HPDE6-E6E7 (cell line): ENCODE results near the gene MCTP2.
"Not testable (repeated sequence)": the region's sequence is repeated elsewhere in the genome, so short reads cannot be mapped to it uniquely, and the experiment has no call there.

Experiments used
- DNase-seq: peaks from one replicate; pipeline ENCODE4 v3.0.0; 2011; ENCODE audit warnings: missing footprints; ENCODE audit errors: extremely low spot score

The MCTP2 gene

DNA sequence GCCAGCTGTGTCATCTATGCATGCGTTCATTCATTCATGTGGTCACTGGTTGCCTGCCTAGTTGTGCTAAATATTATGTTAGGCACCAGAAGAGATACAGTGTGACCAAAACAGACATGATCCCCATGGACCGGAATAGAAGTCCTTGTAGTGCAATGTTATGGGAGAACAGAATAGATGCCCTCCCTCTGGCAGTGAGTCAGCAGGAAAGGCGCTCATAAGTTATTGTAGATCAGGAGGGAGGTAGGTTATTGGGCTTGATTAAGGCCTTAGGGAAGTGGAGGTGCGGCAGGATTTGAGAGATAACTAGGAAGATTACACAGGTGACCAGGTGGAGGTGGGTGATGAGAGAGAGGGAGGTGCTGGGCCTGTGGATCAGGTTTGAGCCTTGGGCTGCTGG is 5.2 kb downstream of the MCTP2 start:
- DNase-seq, result peak; percentile 21

DNA sequence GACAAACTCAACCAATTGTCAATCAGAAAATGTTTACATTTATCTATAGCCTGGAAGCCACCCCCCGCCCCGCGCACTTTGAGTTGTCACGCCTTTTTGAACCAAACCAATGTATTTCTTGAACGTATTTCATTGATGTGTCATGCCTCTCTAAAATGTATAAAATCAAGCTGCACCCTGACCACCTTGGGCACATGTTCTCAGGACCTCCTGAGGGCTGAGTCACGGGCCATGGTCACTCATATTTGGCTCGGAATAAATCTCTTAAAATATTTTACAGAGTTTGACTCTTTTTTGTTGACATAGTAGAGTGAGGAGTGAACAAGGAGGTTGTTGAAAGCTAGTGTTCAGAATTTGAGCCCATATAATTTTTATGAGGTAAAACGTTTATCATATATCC is 6.5 kb downstream of the MCTP2 start:
- DNase-seq, result no peak

DNA sequence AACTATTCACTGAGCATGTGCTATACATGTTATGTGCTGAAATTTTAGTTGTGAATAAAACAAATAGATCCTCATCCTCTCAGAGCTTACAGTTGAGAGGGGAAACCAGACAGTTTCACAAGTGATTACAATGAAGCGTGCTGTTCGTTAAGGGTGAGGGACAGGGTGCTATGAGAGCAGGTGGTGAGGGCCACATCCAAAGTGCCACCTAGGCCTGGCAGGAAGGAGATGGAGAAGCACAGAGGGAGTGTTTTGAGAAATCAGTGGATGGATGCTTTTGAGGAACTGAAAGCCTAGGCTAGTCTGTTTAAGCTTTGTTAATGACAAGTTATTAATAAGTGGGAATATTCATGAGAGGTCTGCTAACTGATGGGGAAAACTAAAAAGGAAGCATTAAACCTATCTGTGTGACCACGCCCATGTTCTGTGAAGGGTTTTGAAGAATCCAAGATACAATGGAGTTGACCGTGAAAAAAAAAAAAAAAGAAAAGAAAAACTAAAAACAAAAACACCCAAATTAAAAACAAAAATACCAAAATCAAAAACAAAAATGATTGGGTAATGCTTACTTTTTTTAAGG is 7.3 kb downstream of the MCTP2 start:
- no peak for DNase-seq

DNA sequence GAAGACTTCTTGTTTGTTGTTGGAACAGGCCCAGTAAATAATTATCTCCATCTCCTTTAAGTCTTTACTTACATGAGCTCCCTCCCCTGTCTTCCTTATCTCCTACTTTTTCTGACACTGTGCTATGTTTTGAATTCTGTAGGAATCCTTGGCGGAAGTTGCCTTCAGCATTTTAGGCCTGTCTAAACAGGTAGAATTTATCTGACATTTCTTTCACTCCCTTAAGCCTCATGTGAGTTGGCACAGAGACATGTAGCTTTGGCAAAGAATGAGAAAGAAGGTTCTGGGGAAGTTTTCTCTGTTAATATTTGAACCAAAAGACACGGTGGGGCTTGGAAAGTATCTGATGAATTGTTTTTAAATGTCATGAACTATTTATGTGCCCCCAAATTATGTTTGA is 8.1 kb downstream of the MCTP2 start:
- DNase-seq, result peak; percentile 50

DNA sequence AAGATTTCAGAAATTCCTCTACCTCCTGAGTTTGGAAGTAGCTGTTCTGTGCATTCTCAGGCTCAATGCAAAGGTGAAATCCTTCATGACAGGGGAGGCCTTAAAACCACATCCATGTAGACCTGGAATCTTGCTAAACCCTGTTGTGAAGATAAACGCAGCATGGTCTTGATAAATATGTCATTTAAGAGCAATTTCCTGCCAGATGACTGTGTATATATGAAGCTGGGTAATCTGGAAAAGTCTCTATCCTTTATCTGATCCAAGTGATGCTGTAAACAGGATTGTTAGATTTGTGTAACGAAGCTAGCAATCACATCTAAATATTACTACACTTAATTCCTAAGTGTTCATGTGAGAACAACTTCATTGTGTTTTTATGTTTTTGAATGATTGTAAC is 9.1 kb downstream of the MCTP2 start:
- DNase-seq, result no peak

DNA sequence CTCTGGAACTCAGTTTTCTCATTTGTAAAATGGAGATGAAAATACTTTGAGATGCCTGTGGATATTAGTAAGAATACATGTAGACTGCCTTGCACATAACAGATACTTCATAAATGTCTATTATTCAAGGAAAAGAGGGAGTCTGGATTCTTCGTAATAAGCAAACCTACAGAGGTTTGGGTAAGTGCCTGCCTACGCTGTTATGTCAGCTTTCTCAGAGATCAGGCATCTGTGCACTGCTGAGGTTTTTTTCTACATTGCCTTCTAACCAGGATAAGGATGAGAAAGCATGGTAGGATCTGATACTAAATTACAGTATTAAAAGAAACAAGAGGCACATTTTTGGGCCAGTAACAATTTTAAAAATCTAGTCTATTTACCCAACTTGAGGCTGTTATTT is 10.9 kb downstream of the MCTP2 start:
- DNase-seq, result no peak

DNA sequence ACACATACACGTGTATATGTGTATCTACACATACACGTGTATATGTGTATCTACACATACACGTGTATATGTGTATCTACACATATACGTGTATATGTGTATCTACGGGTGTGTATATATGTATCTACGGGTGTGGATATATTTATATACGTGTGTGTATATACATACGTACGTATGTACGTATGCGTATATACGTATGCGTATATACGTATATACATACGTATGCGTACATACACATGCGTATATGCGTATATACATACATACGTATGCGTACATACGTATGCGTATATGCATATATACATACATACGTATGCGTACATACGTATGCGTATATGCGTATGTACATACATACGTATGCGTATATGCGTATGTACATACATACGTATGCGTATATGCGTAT is 11.6 kb downstream of the MCTP2 start:
- DNase-seq, result not testable (repeated sequence)

DNA sequence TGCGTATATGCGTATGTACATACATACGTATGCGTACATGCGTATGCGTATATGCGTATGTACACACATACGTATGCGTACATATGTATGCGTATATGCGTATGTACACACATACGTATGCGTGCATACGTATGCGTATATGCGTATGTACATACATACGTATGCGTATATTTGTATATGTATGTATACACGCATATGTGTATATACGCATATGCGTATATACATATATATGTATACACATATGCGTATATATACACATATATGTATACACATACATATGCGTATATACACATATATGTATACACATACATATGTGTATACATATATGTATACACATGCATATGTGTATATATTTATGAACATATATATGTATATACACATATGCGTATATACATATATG is 12.1 kb downstream of the MCTP2 start:
- DNase-seq, result no peak

DNA sequence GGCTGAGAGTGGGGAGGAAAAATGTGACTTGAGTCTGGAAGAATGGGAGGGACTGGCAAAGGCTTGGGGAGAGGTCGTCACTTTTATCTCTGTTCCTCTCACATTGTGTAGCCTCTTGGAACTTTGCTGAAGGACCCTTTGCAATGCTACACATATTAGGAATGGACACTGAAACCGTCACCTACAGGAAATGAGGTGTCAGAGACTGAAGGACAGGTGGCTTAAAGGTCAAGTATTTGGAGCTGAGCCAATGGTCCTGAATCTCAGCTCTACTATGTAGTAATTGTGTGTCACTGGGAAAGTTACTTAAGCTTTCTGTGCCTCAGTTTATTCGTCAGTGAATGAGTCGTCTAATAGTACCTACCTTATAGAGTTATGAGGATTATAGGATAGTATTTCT is 14.7 kb downstream of the MCTP2 start:
- no peak for DNase-seq

DNA sequence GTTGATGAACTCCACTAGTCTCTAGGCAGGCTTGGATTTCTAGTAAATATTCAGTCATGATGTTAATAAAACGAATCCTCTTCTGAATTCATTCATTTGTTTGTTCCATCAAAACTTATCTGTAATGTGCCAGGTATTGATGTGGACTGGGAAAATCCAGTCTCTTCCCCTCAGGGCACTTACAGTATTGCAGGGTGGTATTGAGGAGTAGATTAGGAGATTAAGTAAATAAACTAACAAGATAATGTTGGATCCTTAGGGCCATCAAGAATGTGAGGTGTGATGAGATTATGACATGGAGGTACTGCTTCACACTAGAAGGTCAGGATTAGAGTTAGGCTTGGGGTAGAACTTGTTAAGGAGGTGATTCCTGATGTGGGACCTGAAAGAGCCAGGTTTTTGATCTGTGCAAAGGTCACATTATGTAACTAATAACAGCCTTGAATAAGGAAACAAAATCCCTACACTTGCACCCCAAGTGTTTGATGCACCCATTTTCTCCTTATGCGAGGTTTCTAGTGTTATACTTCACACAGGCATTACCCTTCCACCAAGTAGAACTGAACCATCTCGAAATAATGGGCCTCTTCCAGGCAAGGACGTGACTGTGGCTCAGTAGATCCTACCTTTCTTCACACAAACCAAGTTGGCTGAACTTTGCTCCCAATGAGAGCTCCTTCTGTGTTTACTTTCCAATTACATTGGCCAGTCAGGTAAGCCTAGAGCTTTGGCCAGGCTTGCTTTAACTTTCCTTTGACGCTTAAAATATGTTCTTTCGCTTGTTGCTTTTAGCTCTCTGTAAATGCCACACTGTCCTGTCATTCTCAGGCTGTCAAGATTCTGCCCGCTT is 16.7 kb downstream of the MCTP2 start:
- DNase-seq, result no peak

DNA sequence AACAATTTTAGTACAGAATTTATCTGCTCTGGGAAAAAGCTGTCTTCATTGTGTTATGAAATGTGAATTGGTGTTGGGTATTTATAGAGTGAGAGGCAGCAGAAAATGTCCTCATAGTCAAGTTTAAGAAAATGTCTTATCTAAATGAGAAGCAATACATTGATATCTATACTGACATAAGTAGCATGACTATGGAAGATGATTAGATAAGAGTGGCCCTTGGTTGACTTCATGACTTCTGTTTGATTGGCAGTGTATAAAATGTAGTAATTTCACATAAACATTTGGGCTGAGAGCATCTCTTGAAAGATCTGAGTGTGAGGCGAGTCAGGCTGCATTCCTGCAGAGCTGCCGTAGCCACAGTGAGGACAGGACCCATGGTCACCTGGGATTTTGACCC is 19.4 kb downstream of the MCTP2 start:
- no peak for DNase-seq

DNA sequence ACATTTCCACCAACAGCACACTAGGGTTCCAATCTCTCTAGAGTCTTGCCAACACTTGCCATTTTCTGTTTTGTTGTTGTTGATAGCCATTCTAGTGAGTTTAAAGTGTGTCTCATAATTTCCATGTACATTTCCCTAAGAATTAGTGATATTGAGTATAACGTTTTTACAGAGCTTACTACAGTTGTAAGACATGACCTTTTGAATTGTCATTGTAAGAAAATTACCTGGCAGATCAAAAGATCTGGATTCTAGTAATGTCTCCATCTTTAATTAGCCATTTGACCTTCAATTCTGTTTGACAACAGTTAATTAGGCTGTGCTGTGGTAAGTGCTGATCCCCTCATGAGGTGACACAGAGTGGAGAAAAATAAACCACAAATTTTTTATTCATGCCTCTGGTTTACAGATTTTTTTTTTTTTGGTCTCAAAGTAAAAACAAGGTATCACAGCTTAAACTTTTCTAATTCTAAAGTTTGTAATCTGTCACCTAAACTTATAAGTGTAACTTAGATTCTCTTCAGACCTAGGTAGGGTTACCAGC is 20.9 kb downstream of the MCTP2 start:
- DNase-seq, result no peak

DNA sequence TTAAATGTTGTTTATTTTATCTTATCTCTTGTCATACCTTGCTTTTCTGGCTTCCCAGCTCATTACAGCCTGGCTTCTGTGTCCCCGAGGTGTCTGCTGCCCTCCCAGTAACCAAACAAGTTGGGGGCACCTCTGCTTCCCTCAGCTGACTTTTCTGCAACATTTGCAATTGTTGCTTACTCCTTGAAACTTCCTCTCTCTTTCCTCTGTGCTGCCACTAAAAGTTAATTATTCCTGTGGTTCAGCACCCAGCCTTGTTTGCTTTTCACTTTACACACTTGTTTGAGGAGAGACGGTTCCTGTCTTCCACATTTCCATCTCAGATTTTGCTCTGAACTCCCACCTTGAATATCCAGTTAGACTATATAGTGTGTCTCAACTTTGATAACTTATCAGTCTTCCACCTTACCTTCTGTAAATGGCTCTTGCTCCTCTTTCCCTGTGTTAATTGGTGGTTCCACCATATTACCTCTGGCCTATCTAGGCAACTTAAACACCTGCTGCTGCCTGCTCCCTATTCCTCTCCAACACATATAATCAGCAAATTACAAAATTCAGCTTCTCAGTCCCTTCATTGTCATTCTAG is 21.6 kb downstream of the MCTP2 start:
- DNase-seq, result no peak

DNA sequence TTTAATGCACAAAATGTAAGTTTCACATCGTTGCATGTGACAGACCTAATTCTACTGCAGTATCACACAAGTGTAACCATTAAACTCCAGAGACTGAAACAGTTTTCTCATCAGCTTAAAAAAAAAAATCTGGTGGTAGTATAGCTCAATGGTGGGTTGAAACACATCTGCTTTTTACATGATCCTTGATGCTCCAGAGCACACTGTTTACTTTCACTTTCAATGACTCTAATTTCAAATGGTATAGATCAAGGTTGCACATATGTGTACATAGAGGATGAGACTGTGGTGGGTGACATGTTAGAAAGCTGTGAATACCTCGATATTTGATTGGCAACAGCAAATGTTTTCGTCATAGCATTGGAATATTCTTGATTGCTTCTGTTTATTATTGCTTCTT is 22.4 kb downstream of the MCTP2 start:
- no peak for DNase-seq

DNA sequence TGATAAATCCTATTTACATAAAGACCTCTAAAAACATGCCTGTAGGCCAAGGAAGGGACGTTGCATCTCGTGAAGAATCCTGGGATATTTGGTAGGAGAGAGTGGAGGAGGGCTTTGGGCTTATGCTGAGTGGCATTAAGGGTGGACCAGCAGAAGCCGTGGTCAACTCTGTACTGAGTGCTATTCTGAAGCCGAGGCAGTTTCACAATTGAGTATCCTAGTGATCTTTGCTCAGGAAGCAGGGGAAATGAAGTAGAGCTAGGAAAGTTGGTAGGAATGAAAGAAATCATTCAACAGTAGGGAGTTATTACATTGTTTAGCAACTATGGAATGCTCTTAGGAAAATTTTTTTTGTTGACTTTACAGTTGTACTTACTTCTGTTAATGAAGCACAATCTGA is 24.2 kb downstream of the MCTP2 start:
- DNase-seq, result no peak

DNA sequence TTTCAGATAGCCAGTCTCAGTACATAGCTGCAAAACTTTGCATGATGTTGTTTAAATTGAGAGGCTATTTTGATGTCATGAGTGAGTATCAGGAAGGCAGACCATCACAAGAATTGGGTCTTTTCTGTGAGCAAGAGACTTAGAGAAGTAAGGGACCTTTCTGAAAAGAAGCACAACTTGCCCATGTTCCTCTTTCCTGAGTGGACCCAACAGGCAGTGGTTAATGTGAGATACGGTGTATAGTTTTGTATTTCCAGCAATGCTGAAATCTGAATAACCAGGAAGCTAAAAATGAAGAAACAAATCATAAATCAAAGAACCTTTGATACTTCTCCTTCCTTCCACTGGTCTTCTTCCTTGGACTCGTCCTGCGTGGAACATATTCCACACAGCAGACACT is 25.1 kb downstream of the MCTP2 start:
- no peak for DNase-seq

DNA sequence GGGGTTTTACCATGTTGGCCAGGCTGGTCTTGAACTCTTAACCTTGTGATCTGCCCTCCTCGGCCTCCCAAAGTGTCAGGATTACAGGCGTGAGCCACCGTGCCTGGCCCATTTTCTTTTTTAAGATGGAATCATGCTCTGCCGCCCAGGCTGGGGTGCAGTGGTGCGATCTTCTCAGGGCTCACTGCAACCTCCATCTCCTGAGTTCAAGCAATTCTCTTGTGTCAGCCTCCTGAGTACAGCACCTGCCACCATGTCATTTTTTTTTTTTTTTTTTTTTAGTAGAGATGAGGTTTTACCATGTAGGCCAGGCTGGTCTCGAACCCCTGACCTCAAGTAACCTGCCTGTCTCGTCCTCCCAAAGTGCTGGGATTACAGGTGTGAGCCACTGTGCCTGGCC is 26.4 kb downstream of the MCTP2 start:
- not testable (repeated sequence) for DNase-seq

DNA sequence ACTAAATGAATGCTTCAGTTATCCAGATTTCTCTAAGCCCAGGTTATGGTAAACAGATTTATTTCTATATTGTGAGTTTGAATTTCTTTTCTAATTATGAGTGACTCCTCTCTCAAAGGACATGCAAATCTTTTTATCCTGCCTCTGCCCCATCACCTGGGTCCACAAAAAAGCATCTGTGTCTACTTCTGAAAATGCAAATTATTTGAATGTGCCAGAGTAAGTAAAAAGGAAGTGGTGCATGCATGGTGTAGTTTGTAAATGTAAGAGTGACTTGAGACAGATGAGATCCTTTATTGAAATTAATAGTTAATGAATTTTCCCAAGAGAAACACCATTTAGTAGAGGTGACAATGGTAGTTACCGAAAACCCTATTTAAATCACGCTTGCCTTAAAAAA is 26.9 kb downstream of the MCTP2 start:
- DNase-seq, result no peak

DNA sequence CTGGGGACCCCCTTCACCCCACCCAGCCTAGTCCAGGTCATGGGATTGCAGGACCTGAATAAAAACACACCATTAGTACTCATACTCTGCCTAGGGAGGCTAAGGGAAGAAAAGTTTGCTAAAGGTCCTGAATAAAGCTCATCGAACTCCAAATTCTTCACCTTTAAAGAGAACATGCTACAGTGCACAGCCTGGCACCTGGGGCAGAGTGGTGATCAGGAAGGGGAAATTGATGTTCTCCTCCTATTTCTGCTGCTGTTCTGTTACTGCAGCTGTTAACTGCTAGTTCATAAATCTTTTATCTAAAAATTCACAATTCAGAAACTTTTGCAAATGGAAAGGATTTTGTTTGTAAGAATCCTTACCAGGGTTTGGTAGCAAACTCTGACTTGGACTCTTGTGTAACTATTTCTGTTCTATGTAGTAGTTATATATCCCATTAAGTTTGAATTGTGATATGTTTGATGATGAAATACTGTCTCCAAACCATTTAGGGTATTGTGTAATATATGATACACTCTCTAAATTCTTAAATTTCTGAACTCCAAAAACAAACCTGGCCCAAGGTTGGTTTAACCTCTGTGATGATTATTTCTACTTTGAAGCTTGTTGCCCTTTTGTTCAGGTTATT is 27.9 kb downstream of the MCTP2 start:
- no peak for DNase-seq

DNA sequence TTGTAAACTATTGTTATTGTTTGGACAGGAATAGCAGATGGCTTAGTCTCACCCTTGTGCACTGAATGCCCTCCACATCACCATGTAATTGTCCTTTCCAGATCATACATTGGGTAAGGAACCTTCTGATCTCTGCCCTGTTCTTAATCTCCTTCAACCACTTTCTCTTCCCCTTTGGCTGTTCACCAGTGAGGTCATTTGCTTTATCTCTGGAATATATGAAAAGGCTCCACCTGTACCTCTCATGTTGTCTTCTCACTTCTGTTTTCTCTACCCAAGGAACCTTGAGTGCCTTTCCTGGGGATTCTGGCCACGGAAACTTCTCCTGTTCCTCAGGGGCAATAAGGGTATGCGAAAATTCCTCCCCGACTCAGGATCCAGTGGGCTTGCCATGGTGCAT is 28.5 kb downstream of the MCTP2 start:
- DNase-seq, result no peak

DNA sequence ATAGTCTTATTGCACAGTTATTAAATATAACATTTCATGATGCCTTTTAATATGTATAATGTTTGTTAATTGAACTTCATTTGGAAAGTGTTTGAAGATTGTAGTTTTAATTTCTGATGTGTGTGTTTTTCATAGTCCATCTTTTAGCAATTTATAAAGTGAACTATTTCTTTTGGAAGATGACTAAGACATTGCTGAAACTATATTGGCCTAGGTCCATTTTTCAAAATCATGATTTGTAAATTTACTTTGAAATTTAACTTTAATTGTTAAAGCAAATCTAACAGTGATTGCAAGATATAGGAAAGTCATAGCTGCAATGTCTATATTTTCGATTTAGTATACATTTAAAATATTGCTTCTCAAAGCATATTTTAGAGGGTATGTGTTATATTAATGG is 30.8 kb downstream of the MCTP2 start:
- DNase-seq, result no peak
